OCI-LY3 (cell line): ENCODE measurements around the gene RENBP.

Experiments used
- EZH2phosphoT487 ChIP-seq: fragments of 200-600 bp; shearing (Covaris generic); IDR thresholded peaks from 2 replicates; pipeline ENCODE4 v1.6.1; 2018; ENCODE audit warnings: antibody characterized with exemption, mixed run types, low read depth
- TF ChIP-seq, protein P1 (sequence below): fragments of 200-600, 300-600 bp; sonication (generic); IDR thresholded peaks from 2 replicates; pipeline ENCODE4 v1.5.1; 2014; ENCODE audit warnings: antibody characterized with exemption, low read length, low read depth

DNA sequence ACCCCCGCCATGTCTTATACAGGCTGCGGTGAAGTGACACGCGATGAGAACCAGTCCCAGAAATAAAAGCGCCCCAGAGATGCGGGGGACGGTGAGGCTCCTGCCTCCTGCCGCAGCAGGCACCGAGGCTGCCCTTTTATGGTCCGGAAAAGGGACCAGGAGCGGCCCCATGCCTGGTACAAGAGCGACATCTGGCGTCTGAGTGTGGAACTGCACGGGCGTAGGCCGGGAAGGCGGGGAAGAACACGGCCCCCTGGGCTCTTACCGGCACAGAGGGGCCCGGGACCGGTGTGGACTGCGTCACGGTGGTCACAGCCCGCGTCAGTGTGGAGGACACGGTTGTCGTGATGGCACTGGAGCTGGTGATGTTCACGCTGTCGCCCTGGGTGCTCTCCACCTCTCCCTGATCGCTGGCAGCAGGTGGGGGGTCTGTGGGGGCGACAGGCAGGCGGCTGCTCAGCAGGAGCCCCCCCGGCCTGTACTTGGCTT is 8.9 kb upstream of the RENBP start:
- no peak for TF ChIP-seq EZH2phosphoT487
- TF ChIP-seq, protein P1, sequence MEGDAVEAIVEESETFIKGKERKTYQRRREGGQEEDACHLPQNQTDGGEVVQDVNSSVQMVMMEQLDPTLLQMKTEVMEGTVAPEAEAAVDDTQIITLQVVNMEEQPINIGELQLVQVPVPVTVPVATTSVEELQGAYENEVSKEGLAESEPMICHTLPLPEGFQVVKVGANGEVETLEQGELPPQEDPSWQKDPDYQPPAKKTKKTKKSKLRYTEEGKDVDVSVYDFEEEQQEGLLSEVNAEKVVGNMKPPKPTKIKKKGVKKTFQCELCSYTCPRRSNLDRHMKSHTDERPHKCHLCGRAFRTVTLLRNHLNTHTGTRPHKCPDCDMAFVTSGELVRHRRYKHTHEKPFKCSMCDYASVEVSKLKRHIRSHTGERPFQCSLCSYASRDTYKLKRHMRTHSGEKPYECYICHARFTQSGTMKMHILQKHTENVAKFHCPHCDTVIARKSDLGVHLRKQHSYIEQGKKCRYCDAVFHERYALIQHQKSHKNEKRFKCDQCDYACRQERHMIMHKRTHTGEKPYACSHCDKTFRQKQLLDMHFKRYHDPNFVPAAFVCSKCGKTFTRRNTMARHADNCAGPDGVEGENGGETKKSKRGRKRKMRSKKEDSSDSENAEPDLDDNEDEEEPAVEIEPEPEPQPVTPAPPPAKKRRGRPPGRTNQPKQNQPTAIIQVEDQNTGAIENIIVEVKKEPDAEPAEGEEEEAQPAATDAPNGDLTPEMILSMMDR = peak; percentile 83
